ENCODE data around the gene PECR. TPM values are rescaled to one million over a fixed set of nuclear protein-coding genes. Genes with fewer than 3 reads are reported as not detected.

The PECR gene
- total and polyA plus RNA-seq, 2 of the 13 experiments (the other 11 are each of a cell fraction or from before 2014, with no cell fraction given), result 151 to 153 TPM

- TF ChIP-seq GABPA (IDR thresholded peaks at IDR 0.05; ENCODE audit: low read depth, low read length), result no peak
- TF ChIP-seq GABPA (CRISPR knock-in tag; IDR thresholded peaks at IDR 0.05; ENCODE audit: low read depth), result no peak
These were observed 65.7 kb downstream of the PECR start (continued) for GRCh38 chr2:216015722-216016464.

- BruUV-seq (replicated peaks), result no TSS peak
- TF ChIP-seq MIER2 (CRISPR knock-in tag; IDR thresholded peaks at IDR 0.05), result no peak
- no peak for TF ChIP-seq TCF7L2 (IDR thresholded peaks at IDR 0.05; ENCODE audit: low read depth, low read length)
- no peak for TF ChIP-seq RAD21 (CRISPR knock-in tag; IDR thresholded peaks at IDR 0.05)
- TF ChIP-seq ZNF124 (CRISPR knock-in tag; IDR thresholded peaks at IDR 0.05), result no peak
- TF ChIP-seq ZNF230 (CRISPR knock-in tag; IDR thresholded peaks at IDR 0.05), result no peak
- no peak for TF ChIP-seq GTF3A (CRISPR knock-in tag; conservative IDR thresholded peaks at IDR 0.05)
- TF ChIP-seq ZNF318 (CRISPR knock-in tag; IDR thresholded peaks at IDR 0.05), result no peak
- no peak for TF ChIP-seq PCBP1 (IDR thresholded peaks at IDR 0.05; ENCODE audit: borderline replicate concordance, low read depth, low read length)
- no peak for TF ChIP-seq ZNF329 (CRISPR knock-in tag; IDR thresholded peaks at IDR 0.05; ENCODE audit: low read depth)
- TF ChIP-seq U2AF2 (IDR thresholded peaks at IDR 0.05; ENCODE audit: low read depth, low read length), result no peak
- TF ChIP-seq SMARCE1 (IDR thresholded peaks at IDR 0.05; ENCODE audit: borderline replicate concordance), result no peak
- no peak for TF ChIP-seq YEATS2 (CRISPR knock-in tag; IDR thresholded peaks at IDR 0.05; ENCODE audit: borderline replicate concordance)
- no peak for TF ChIP-seq ZNF234 (CRISPR knock-in tag; conservative IDR thresholded peaks at IDR 0.05)
- TF ChIP-seq ZNF256 (CRISPR knock-in tag; conservative IDR thresholded peaks at IDR 0.05), result no peak
- TF ChIP-seq GATA4 (IDR thresholded peaks at IDR 0.05; ENCODE audit: borderline replicate concordance, low read depth), result no peak
These were observed 66.6 kb downstream of the PECR start for GRCh38 chr2:216014986-216015385.

More at GRCh38 chr2:216014986-216015385, 66.6 kb downstream of the PECR start:
- ATAC-seq (no peak), FAIRE-seq (no peak), DNase-seq (ENCODE audit: low spot score) (no peak)
- POLR2A ChIA-PET, result interaction anchor here (1.4 kb wide), 1 partner anchor 93 kb away, joined by 3 read pairs; no protein-coding TSS in a partner anchor
- no peak overlapping the region for H3K9ac ChIP-seq (ENCODE audit: insufficient read depth, low read depth, low read length)
- H3K9me3 ChIP-seq (ENCODE audit: low read length), result no peaks in the 10 kb centered on the region
- H3K4me2 ChIP-seq (ENCODE audit: low read depth, low read length), result no peak overlapping the region
- no peak overlapping the region for H3K27ac ChIP-seq (ENCODE audit: extremely low read length, insufficient read depth, low read length)
- no peak overlapping the region for H2AFZ ChIP-seq (ENCODE audit: low read length)
- H3K27me3 ChIP-seq (ENCODE audit: control insufficient read depth in 1 of 2, insufficient read depth in 2 of 2, low read length in 2 of 2), result no peaks in the 10 kb centered on the region
- H3K4me1 ChIP-seq (ENCODE audit: insufficient read depth, low read length), result peaks cover 15% of the 10 kb centered on the region
- CTCF ChIA-PET (ENCODE audit: low intra/inter-chr PET ratio, low total read pairs), result no interaction called here
- 86% methylated on average over 23 of the region's 23 CpGs for WGBS (ENCODE audit: low lambda C conversion rate)
- intact Hi-C loops (cut with micrococcal nuclease; ENCODE audit: unreplicated experiment) (loop anchor here (5.0 kb wide), 1 partner anchor 48 kb away; no protein-coding TSS in a partner anchor), in situ Hi-C loops (cut with HindIII; ENCODE audit: extremely low pct_ligation_motif_present, low pct_unique_long_range_greater_than_20kb) (loop anchor here (5.0 kb wide), 1 partner anchor 63 kb away; no protein-coding TSS in a partner anchor)
- H4K20me1 ChIP-seq (ENCODE audit: insufficient read depth, low read length), result no peaks in the 10 kb centered on the region
- H3K79me2 ChIP-seq (ENCODE audit: insufficient read depth, low read length), result peaks cover 23% of the 10 kb centered on the region
- H3K4me3 ChIP-seq (replicated peaks in 1 of 3; ENCODE audit: insufficient read depth in 1 of 3, low read depth in 2 of 3, low read length in 3 of 3), result no peak overlapping the region
- H3K36me3 ChIP-seq (replicated peaks in 1 of 2; ENCODE audit: control insufficient read depth in 1 of 2, insufficient read depth in 2 of 2, low read length in 2 of 2), result peaks cover 0 to 17% of the 10 kb centered on the region in 2 experiments; a peak in 2 of 5 replicates
